ENCODE results near the gene NR5A2.

The NR5A2 gene

DNA sequence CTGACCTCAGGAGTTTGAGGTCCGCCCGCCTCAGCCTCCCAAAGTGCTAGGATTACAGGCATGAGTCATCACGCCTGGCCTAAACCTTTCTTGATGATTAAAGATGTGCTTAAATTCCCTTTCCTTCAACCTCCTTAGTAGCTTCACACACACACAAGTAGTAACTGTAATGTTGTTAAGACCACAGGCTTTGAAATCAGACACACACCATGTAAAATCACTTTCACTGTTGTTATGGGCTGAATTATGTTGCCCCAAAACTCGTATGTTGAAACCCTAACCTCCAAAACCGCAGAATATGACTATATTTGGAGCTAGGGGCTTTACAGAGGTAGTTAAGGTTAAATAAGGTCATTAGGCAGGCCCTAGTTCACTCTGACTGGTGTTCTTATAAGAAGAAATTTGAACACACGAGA lies 180.2 kb downstream of the NR5A2 start:
- no peaks in the 10 kb centered on the region for H4K20me1 ChIP-seq (ENCODE audit: insufficient read depth, low read length)
- no peaks in the 10 kb centered on the region for H3K36me3 ChIP-seq (ENCODE audit: insufficient read depth, low read length)
- TF ChIP-seq EZH2 (IDR thresholded peaks at IDR 0.05; ENCODE audit: borderline replicate concordance, low read length) = no peak
- TF ChIP-seq, protein P1, sequence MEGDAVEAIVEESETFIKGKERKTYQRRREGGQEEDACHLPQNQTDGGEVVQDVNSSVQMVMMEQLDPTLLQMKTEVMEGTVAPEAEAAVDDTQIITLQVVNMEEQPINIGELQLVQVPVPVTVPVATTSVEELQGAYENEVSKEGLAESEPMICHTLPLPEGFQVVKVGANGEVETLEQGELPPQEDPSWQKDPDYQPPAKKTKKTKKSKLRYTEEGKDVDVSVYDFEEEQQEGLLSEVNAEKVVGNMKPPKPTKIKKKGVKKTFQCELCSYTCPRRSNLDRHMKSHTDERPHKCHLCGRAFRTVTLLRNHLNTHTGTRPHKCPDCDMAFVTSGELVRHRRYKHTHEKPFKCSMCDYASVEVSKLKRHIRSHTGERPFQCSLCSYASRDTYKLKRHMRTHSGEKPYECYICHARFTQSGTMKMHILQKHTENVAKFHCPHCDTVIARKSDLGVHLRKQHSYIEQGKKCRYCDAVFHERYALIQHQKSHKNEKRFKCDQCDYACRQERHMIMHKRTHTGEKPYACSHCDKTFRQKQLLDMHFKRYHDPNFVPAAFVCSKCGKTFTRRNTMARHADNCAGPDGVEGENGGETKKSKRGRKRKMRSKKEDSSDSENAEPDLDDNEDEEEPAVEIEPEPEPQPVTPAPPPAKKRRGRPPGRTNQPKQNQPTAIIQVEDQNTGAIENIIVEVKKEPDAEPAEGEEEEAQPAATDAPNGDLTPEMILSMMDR (IDR thresholded peaks at IDR 0.05; ENCODE audit: low read length) = no peak
- H3K4me1 ChIP-seq (ENCODE audit: insufficient read depth, low read length, severe bottlenecking) = peaks cover 13% of the 10 kb centered on the region
- no peak overlapping the region for H2AFZ ChIP-seq (ENCODE audit: low read length)
- peak overlapping the region; percentile 17; the same call in 1 of the 2 replicates for H3K4me2 ChIP-seq (ENCODE audit: low read length)
- no peaks in the 10 kb centered on the region for H3F3A ChIP-seq (ENCODE audit: insufficient read depth, low read length)
- no peaks in the 10 kb centered on the region for H3K9me3 ChIP-seq (ENCODE audit: low read length)
- H3K9me2 ChIP-seq (ENCODE audit: low read depth, low read length) = no peaks in the 10 kb centered on the region
- H3K27ac ChIP-seq (ENCODE audit: low read depth, low read length, poor library complexity, severe bottlenecking) = peak overlapping the region; percentile 42
- H3K79me2 ChIP-seq (ENCODE audit: insufficient read depth, low read length) = no peaks in the 10 kb centered on the region
- H3K9ac ChIP-seq (ENCODE audit: low read length) = no peak overlapping the region
- no peaks in the 10 kb centered on the region; the same call in 1 of the 2 replicates for H3K27me3 ChIP-seq (ENCODE audit: insufficient read depth, low read length)
- no peak overlapping the region for H3K4me3 ChIP-seq (ENCODE audit: low read depth, low read length, poor library complexity, severe bottlenecking)

DNA sequence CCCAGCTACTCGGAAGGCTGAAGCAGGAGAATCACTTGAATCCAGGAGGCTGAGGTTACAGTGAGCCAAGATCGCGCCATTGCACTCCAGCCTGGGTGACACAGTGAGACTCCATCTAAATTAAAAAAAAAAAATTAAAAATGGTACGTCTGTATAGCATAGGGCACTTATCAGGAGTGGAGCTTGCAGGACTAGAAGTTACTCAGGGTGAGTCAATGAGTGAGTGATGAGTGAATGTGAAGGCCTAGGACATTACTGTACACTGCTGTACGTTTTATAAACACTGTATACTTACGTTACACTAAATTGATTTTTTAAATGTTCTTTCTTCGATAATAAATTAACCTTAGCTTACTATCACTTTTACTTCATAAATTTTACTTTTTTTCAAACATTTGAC lies 183.6 kb downstream of the NR5A2 start:
- H3K27ac ChIP-seq (ENCODE audit: low read depth, low read length, poor library complexity, severe bottlenecking) = no peak overlapping the region
- no peaks in the 10 kb centered on the region for H4K20me1 ChIP-seq (ENCODE audit: insufficient read depth, low read length)
- no peaks in the 10 kb centered on the region for H3K79me2 ChIP-seq (ENCODE audit: insufficient read depth, low read length)
- H3K4me3 ChIP-seq (ENCODE audit: low read depth, low read length, poor library complexity, severe bottlenecking) = no peak overlapping the region
- no peaks in the 10 kb centered on the region for H3K9me2 ChIP-seq (ENCODE audit: low read depth, low read length)
- no peaks in the 10 kb centered on the region for H3F3A ChIP-seq (ENCODE audit: insufficient read depth, low read length)
- 0 out of 2 replicates have a peak, but pooled peaks cover 5% of the 10 kb centered on the region for H3K27me3 ChIP-seq (ENCODE audit: insufficient read depth, low read length)
- no peaks in the 10 kb centered on the region for H3K36me3 ChIP-seq (ENCODE audit: insufficient read depth, low read length)
- H3K4me1 ChIP-seq (ENCODE audit: insufficient read depth, low read length, severe bottlenecking) = peaks cover 16% of the 10 kb centered on the region
- no peak overlapping the region for H3K4me2 ChIP-seq (ENCODE audit: low read length)
- no peak for TF ChIP-seq EZH2 (IDR thresholded peaks at IDR 0.05; ENCODE audit: borderline replicate concordance, low read length)
- TF ChIP-seq, protein P1 (IDR thresholded peaks at IDR 0.05; ENCODE audit: low read length) = no peak
- no peaks in the 10 kb centered on the region for H3K9me3 ChIP-seq (ENCODE audit: low read length)
- no peak overlapping the region for H2AFZ ChIP-seq (ENCODE audit: low read length)
- no peak overlapping the region for H3K9ac ChIP-seq (ENCODE audit: low read length)

DNA sequence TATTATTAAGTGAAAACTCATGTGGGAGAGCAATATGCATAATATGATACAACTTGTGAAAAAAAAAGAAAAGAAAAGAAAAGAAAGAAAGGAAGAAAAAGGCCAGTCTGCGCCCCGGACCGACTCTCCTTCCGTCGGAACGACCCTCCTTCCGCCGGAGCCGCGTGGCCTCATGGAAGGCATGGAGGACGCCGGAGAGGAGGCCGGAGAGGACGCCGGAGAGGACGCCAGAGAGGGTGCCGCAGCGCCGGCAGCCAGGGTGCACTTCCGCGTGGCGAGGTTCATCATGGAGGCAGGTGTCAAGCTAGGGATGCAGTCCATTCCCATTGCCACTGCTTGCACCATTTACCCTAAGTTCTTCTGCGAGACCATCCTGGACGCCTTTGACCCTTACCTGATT lies 185.9 kb downstream of the NR5A2 start:
- Histone ChIP-seq H3K4me2 (ENCODE audit: low read length) (no peak overlapping the region), H3K27me3 (ENCODE audit: insufficient read depth, low read length) (0 out of 2 replicates have a peak, but pooled peaks cover 5% of the 10 kb centered on the region), H3K9ac (ENCODE audit: low read length) (no peak overlapping the region), H3K79me2 (ENCODE audit: insufficient read depth, low read length) (no peaks in the 10 kb centered on the region), H3K9me3 (ENCODE audit: low read length) (no peaks in the 10 kb centered on the region), H4K20me1 (ENCODE audit: insufficient read depth, low read length) (no peaks in the 10 kb centered on the region), H3F3A (ENCODE audit: insufficient read depth, low read length) (no peaks in the 10 kb centered on the region), H3K4me3 (ENCODE audit: low read depth, low read length, poor library complexity, severe bottlenecking) (no peak overlapping the region), H3K4me1 (ENCODE audit: insufficient read depth, low read length, severe bottlenecking) (peaks cover 5% of the 10 kb centered on the region), H3K36me3 (ENCODE audit: insufficient read depth, low read length) (no peaks in the 10 kb centered on the region), H3K27ac (ENCODE audit: low read depth, low read length, poor library complexity, severe bottlenecking) (no peak overlapping the region), H3K9me2 (ENCODE audit: low read depth, low read length) (no peaks in the 10 kb centered on the region), H2AFZ (ENCODE audit: low read length) (no peak overlapping the region)
- TF ChIP-seq EZH2 (IDR thresholded peaks at IDR 0.05; ENCODE audit: borderline replicate concordance, low read length) = no peak
- TF ChIP-seq, protein P1 (IDR thresholded peaks at IDR 0.05; ENCODE audit: low read length) = no peak

Measured in OCI-LY1 (cell line).